Measurements from ENCODE around the gene PRKN.

DNA sequence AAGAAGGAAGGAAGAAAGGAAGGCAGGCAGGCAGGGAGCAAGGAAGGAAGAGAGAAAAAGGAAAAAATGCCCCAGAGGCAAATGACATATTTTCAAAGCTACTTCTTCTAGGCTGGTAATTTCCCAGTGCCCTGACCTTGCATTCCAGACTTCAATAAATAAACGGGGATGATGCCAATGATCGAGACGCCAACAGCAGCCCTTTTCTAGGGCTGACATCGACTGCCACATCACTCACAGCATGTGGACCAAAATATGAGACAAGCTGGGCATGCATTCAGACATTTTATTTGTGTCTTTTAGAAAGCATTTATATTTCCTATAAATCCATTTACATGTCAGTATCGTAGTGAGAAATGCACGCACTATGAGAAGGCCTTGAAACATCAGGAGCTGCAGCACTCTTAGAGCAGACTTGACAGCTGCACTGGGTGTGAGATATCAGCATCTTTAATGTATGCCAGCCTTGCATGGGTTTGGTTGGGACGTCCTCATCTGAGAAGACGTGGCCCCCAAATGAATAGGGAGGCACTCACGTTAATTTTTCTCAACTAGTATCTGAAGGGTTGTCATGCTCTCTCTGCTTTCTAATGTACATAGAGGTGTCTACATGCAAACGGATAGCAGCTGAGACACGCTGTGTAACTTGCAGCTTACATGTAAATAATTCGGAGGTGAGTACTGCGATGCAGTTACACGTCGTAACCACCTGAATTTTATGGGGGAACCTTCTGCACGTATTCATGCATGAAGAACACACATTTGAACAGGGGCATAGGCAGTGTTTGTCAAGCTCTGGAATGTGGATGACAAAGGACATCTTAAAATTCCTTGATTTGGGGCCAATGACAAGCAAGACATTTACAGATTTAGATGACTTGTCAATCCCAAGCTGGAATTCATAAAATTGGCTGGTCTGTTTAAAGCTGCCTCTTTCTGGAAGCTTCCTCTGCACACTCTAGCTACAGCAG is 1304.6 kb downstream of the PRKN start:
- TF ChIP-seq, protein P1, sequence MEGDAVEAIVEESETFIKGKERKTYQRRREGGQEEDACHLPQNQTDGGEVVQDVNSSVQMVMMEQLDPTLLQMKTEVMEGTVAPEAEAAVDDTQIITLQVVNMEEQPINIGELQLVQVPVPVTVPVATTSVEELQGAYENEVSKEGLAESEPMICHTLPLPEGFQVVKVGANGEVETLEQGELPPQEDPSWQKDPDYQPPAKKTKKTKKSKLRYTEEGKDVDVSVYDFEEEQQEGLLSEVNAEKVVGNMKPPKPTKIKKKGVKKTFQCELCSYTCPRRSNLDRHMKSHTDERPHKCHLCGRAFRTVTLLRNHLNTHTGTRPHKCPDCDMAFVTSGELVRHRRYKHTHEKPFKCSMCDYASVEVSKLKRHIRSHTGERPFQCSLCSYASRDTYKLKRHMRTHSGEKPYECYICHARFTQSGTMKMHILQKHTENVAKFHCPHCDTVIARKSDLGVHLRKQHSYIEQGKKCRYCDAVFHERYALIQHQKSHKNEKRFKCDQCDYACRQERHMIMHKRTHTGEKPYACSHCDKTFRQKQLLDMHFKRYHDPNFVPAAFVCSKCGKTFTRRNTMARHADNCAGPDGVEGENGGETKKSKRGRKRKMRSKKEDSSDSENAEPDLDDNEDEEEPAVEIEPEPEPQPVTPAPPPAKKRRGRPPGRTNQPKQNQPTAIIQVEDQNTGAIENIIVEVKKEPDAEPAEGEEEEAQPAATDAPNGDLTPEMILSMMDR (IDR thresholded peaks at IDR 0.05), result no peak
- no peak for TF ChIP-seq POLR2A (IDR thresholded peaks at IDR 0.05)
